GM12873 (cell line): ENCODE data around the gene RXFP3.

Experiments used
- CTCF ChIP-seq: IDR thresholded peaks from 2 replicates; pipeline ENCODE4 v1.5.1; 2012; ENCODE audit warnings: low read depth, mild to moderate bottlenecking, moderate library complexity, low read length, control low read depth; ENCODE audit not compliant: insufficient read depth; ENCODE audit errors: missing control alignments

The RXFP3 gene

GRCh38 chr5:33927685-33928084 is 8.5 kb upstream of the RXFP3 start:
- TF ChIP-seq CTCF: no peak

- no peak for TF ChIP-seq CTCF
Measured at GRCh38 chr5:33928283-33928682, 7.9 kb upstream of the RXFP3 start.

- no peak for TF ChIP-seq CTCF
Measured at GRCh38 chr5:33929925-33930690, 6.1 kb upstream of the RXFP3 start.

GRCh38 chr5:33931136-33931535 is 5.0 kb upstream of the RXFP3 start:
- TF ChIP-seq CTCF: no peak

GRCh38 chr5:33933723-33934169 is 2.4 kb upstream of the RXFP3 start:
- TF ChIP-seq CTCF: no peak

GRCh38 chr5:33934176-33934575 is 2.0 kb upstream of the RXFP3 start:
- TF ChIP-seq CTCF: no peak

GRCh38 chr5:33936004-33936380 is 194 bp upstream of the RXFP3 start:
- peak; percentile 32 for TF ChIP-seq CTCF
